Activated gamma-delta T cell (primary cell): ENCODE measurements around the gene ST6GAL1.
"Not testable (repeated sequence)": the region's sequence is repeated elsewhere in the genome, so short reads cannot be mapped to it uniquely, and the experiment has no call there.

Experiments
- DNase-seq: peaks from one replicate; lab custom pipeline; 2025; lab: John Stamatoyannopoulos, UW

The ST6GAL1 gene

GRCh38 chr3:186993210-186993782 is 63.0 kb downstream of the ST6GAL1 start:
- no peak for DNase-seq

DNA sequence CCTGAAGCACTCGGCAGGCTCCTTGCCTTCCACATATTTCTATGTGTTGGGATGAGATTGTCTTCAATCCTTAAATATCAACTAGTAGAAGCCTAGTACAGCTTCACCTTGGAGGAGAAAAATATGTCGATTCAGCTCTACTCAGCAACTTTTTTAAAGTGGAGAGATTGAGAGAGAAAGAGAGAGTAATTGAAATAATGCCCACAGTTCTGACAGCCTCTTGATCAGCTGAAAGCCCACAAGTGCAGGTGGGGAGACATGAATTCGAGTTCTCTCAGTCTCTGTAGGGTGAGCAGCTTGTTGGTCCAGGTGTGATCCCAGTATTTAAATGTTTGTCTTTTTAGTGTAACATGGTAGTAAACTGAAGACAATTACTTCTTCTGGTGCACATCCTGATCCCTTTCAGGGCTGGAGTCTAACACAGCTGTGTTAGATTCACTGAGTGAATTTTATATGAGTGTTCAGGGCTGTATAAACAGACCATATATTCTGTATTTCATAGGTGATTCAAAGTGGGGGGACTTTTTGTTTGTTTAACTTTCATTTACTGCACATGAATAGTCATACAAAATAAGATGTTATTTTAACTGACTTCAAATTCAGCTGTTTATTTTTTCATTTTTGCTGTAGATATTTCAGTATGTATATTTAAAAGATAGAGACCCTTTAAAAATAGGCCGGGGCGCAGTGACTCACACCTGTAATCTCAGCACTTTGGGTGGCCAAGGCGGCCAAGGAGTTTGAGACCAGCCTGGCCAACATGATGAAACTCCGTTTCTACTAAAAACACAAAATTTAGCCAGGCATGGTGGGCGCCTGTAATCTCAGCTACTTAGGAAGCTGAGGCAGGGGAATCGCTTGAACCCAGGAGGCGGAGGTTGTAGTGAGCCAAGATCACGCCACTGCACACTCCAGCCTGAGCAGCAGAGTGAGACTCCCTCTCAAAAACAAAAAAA is 64.0 kb downstream of the ST6GAL1 start:
- DNase-seq = no peak

- no peak for DNase-seq
Measured at GRCh38 chr3:186996356-186996755, 66.0 kb downstream of the ST6GAL1 start.

DNA sequence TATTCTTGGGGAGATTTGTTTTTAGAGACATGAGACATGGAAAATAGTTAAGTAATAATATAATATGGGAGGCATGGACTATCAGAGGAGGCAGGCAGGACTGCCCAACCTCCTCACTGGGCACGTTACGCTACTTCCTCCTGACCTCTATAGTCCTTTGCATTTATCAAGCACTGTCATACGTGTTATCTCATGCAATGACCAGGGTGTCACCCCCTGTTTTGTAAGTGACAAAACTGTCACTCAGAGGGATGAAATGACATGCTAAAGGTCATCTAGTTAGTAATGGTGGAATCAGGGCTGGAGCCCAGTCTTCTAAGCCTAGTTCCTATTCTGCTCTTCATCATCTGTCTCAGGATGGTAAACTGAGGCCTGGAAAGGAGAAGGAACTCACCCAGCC is 66.7 kb downstream of the ST6GAL1 start:
- DNase-seq = no peak

DNA sequence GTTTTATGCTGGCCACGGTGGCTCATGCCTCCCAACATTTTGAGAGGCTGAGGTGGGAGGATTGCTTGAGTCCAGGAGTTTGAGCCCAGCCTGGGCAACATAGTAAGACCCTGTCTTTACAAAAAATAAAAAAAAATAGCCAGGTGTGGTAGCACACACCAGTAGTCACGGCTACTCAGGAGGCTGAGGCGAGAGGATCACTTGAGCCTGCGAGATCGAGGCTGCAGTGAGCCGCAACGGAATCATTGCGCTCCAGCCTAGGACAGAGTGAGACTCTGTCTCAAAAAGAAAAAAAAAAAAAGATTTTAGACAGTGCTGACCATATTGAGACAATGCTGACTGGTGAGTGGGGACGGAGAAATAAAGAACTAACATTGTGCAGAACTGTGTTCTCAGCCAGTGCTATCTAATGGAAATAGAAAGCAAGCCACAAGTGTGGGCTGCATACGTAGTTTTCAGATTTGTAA is 67.2 kb downstream of the ST6GAL1 start:
- DNase-seq = no peak

- no peak for DNase-seq
Measured at GRCh38 chr3:186998937-186999368, 68.6 kb downstream of the ST6GAL1 start.

DNA sequence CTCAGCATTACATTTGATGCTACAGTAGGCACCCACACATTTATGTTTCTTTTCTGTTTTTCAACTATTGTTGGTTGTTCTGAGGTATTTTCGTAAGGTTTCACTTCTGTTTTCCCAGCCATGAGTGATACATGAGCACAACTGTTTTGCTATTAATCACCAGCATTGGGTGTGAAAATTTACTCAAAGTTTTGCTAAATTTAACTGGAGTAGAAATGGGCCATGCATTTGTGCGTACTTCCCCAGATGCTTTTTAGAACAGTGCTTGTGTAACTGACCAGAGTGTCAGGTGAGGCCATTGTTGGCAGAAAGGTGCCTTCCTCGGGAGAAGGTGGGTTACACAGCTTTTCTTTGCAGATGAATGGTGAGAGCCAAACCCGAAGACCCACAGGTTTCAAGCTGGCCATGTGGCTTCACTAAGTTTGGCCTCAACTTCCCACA is 70.4 kb downstream of the ST6GAL1 start:
- DNase-seq = no peak

- no peak for DNase-seq
Measured at GRCh38 chr3:187002915-187003314, 72.6 kb downstream of the ST6GAL1 start.

DNA sequence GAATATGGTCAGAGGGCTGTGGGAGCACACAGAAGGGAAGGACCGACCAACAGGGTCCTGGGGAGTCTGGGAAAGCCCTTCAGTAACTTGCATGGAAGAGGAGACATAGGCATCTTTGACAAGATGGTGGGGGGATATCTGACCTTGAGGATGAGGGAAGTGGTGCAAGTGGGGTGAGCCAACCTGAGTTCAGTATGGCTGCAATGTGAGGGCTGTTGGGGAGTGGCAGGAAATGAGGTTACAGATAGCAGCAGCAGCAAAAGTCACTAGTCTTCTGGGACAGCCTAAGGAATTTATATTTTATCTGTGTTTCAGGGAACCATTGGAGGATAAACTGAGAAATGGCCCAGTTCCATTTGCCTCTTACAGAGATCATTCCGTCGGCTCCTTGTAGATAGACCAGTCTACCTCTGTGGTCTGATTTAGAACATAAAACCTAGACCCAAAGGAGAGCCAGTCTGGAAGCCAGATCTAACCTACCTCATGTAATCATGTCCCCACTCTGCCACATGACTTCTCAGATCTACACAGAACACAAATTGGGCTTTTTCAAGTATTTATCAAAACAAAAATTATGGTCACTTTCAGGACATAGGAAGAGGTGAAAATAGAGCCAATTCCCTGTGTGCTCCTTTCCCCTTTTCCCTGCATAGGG is 75.6 kb downstream of the ST6GAL1 start:
- DNase-seq = no peak

- no peak for DNase-seq
Measured at GRCh38 chr3:187006864-187007630, 76.7 kb downstream of the ST6GAL1 start.

DNA sequence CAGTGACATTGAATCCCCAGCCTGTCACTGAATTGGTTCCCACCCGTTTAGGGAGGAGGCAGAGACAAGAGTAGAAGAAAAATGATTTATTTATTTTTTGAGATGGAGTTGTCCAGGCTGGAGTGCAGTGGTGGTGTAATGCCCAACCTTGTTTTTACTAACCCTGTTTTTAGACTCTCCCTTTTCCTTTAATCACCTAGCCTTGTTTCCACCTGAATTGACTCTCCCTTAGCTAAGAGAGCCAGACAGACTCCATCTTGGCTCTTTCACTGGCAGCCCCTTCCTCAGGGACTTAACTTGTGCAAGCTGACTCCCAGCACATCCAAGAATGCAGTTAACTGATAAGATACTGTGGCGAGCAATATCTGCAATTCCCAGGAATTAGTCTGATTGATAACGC is 80.1 kb downstream of the ST6GAL1 start:
- DNase-seq = not testable (repeated sequence)

DNA sequence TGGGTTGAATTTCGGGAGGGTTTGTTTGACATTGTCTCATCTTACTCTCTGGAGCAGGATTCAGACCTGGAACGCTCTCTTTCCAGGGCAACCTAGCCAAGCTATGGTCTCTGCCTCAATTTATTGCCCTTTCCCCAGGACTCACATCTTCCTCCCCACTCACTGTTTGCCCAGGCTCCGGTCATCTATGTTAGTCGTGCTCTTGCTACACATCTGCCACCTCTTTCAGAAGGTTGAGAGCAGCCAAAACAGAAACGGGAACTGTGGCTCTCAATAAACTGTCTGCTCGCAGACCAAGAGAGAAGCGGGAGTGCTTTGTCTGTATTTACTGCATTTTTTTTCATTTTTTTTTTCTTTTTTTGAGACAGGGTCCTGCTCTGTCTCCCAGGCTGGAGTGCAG is 81.6 kb downstream of the ST6GAL1 start:
- no peak for DNase-seq

DNA sequence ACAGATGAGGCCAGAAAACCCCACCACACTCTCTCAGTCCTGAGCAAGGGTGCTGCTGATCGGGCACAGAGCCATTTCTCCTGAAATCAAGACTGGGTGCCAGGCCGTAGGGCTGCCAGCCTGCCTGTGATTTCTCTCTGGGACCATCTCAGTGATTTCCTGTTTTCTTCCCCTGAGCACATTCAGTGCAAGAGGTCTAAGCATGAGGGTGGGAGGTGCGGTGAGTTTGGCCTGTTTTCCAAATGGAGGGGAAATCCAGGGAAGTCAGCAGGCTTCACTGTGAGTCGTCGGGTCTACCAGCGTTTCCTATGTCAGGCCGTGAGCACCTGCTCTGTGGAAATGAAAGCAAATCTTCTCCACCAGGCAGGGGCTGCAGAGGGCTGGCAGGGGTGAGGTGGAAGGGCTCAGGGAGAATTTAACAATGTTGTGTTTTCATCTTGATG is 82.3 kb downstream of the ST6GAL1 start:
- DNase-seq = no peak

DNA sequence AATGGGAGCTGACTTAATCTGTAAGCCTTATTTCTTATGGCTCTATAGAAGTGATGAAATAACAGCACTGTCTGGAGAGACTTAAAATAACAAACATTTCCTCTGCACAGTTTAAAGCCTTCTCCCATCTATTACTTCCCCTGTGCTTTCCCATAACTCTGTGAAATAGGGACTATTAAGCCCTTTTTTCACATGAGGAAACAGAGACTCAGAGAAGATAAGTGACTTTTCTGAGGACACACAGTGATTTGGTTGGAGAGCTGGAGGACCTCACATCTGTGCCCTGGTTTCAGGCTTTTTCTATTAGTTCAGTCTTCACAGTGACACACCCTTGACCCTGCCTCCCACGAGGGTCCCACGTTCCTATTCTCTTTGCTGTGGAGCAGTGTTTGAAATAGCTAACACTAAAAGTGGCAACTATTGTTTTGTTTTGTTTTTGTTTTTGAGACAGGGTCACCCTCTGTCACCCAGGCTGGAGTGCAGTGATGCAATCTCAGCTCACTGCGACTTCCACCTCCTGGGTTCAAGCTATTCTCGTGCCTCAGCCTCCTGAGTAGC is 82.9 kb downstream of the ST6GAL1 start:
- DNase-seq = no peak

GRCh38 chr3:187014417-187014864 is 84.1 kb downstream of the ST6GAL1 start:
- no peak for DNase-seq

DNA sequence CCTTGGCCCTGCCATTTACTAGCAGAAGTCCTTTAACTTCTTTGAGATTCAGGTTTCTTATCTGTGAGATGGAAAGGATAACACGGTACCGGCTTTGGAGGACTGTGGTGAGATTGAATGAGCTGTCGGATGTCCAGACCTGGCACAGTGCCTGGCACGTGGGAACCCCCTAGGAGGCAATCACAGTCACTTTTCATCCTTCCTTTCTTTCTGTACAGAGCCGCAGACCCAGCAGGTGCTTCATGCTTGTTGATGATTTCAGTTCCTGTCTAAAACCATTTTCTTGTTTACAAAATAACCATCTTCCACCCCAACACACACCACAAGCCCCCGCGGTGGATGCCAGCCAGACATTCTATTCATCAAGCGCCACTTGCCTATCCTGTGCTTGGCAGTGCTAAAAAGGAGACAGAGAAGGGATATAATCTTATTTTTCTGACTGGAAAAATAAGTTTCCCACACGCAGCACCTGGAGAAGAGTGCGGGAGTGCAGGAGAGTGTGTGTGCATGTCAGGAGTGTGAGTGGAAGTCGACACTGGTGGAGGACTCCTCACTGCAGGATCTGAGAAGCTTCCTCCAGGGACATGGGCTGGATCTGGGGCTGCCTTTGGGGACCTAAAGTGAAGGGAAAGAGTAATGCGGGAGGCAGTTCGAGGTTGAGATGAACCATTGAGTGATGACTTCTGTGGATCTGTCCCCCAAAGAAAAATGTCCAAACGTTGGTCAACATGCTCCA is 85.7 kb downstream of the ST6GAL1 start:
- DNase-seq = peak; percentile 13

- no peak for DNase-seq
Measured at GRCh38 chr3:187016639-187017345, 86.5 kb downstream of the ST6GAL1 start.

GRCh38 chr3:187017511-187018230 is 87.3 kb downstream of the ST6GAL1 start:
- DNase-seq = no peak

DNA sequence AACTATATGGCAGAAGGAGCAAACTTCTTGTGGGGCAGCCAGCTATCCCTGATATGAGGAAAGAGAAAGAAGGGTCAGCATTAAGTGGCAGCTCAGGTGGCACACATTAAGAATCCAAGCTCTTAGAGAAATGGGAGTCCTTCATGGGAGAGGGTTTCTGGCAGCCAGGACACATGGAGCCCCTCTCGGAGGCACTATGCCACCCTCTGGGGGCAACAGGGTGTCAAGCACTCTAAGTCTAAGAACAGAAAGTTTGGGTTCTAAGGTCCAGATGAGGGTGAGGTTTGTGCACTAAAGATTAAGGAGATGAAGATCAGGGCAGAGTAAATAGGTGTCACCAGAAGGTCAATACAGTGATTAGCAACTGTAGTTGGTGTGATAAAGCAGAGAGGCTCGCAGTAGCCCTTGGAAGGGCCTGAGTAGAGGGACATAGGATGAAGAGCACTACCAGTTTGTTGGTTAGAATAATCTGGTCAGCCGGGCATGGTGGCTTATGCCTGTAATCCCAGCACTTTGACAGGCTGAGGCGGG is 89.3 kb downstream of the ST6GAL1 start:
- no peak for DNase-seq
